22Rv1 (cell line): ENCODE measurements around the gene MX2.

Experiments
- H3K27ac ChIP-seq: fragments of 450-650 bp; 2 replicates; pipeline ENCODE4 v1.5.1; 2017
- ZFX ChIP-seq: fragments of 450-650 bp; IDR thresholded peaks from 2 replicates; pipeline ENCODE4 v1.6.1; 2017; ENCODE audit warnings: antibody characterized with exemption, borderline replicate concordance
- TF ChIP-seq, protein P1 (sequence below): fragments of 450-650 bp; IDR thresholded peaks from 2 replicates; pipeline ENCODE4 v1.5.1; 2017; ENCODE audit warnings: mild to moderate bottlenecking

Gene MX2

DNA sequence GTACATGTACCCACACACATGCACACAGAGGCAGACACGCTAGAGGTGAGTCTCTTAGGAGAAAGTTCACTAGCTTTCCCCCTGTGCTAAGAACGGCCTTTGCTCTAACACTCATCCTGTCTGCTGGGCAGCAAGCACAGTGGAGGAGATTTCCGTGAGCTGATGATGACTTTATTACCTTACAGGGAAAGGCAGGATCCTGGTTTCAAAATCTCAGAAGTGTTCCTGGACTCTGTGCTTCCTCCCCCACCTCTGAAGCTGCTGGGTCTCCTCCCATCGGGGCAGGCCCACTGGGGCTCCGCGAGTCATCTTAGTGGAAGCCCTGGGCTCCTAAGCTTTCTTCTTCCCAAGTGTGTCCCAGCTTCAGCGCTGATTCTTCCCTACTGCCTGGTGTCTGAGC, 42.6 kb upstream of the MX2 start:
- TF ChIP-seq ZFX = no peak
- TF ChIP-seq, protein P1, sequence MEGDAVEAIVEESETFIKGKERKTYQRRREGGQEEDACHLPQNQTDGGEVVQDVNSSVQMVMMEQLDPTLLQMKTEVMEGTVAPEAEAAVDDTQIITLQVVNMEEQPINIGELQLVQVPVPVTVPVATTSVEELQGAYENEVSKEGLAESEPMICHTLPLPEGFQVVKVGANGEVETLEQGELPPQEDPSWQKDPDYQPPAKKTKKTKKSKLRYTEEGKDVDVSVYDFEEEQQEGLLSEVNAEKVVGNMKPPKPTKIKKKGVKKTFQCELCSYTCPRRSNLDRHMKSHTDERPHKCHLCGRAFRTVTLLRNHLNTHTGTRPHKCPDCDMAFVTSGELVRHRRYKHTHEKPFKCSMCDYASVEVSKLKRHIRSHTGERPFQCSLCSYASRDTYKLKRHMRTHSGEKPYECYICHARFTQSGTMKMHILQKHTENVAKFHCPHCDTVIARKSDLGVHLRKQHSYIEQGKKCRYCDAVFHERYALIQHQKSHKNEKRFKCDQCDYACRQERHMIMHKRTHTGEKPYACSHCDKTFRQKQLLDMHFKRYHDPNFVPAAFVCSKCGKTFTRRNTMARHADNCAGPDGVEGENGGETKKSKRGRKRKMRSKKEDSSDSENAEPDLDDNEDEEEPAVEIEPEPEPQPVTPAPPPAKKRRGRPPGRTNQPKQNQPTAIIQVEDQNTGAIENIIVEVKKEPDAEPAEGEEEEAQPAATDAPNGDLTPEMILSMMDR = no peak
- no peak overlapping the region for H3K27ac ChIP-seq

DNA sequence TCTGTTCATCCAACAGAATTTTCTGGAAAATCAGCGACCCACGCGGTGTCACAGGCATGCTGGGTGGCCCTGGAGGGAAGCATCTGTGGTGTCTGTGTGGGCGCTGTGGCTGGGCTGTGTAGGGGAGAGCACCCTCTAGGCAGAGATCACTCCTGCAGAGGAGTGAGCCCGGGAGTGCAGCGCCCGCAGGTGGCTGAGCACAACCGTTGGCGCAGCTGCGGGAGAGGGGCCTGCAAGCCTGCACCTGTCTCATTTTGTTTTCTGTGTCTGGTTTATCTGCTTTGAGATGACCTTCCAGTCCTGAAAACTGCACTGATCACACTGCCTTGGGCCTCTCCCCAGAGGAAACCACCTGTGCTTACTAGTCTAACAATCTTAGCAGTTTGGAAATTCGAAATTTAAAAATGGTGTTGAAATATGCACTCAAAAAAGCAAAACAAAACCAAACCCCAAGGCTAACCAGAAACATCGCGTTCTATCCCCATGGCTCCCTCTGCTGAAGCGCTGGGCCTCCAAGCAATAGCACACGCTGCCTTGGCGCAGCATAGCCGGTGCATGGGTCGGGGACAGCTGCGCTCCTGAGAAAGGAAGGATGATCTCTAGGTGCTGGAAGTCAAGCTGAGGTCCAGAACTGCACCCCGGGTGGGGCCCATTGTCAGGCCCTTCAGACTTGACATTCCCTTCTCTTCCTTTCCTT, 40.5 kb upstream of the MX2 start:
- H3K27ac ChIP-seq = no peak overlapping the region
- TF ChIP-seq, protein P1 = no peak
- TF ChIP-seq ZFX = no peak

DNA sequence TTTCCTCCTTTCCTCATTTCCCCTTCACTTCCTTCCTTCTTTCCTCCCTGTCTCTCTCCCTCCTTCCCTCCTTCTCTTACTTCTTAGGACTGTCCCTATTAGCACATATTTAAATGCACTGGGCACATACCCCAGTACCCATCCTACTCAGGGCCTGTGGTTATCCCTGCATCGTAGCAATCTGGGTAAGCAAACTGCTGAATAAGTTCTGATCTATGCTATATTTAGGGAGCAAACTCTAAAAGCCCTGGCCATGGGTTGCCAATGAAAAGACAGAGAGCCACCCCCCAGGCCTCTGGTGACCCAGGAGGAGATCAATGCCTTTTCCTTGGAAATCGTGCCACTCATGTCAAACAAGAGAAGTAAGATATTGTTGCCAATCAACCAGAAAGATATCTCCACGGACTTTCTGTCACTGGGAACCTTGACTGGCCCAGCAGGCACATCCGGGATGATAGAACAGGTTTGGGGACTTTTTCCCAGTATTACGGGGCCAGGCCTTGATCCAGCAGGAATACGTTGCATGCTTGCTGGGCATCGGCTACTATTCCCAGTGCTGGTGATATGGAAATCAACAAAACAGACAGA, 39.8 kb upstream of the MX2 start:
- no peak for TF ChIP-seq ZFX
- TF ChIP-seq, protein P1 = no peak
- H3K27ac ChIP-seq = no peak overlapping the region

DNA sequence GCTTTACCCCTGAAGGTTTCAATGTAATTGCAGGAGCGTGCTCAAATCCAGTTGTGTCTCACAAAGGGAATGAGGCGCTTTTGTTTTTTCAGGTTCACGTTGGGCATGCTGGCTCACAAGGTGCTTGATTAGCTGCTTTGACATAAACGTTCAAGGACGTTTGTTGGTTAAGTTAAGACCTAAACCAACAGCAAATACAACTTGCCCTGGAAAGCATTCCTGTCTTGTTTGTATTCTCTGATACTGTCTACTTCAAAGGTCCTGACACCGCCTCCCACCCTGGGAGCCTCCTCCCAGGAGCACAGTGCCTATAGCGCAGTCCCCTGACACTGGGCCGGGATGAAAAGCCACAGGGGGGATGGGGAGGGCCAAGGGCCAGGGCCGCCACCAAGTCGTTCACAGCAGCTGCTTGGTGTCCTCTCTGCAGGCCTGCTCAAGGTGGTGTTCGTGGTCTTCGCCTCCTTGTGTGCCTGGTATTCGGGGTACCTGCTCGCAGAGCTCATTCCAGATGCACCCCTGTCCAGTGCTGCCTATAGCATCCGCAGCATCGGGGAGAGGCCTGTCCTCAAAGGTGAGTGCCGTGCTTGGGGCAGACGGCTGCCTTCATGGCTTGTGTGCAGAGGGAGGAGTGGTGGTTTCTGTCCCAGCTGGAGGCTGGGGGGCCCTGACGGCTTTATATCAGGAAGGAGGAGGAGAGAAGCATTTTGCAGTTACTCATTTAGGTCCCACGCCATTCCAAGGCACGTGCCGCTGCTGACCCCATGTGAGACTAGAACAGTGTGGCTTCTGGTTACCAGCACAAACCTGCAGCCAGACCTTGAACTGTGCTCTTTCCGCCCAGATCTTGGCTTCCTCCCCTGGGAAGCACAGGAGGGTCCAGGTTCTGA, 39.1 kb upstream of the MX2 start:
- TF ChIP-seq ZFX = no peak
- TF ChIP-seq, protein P1 = no peak

DNA sequence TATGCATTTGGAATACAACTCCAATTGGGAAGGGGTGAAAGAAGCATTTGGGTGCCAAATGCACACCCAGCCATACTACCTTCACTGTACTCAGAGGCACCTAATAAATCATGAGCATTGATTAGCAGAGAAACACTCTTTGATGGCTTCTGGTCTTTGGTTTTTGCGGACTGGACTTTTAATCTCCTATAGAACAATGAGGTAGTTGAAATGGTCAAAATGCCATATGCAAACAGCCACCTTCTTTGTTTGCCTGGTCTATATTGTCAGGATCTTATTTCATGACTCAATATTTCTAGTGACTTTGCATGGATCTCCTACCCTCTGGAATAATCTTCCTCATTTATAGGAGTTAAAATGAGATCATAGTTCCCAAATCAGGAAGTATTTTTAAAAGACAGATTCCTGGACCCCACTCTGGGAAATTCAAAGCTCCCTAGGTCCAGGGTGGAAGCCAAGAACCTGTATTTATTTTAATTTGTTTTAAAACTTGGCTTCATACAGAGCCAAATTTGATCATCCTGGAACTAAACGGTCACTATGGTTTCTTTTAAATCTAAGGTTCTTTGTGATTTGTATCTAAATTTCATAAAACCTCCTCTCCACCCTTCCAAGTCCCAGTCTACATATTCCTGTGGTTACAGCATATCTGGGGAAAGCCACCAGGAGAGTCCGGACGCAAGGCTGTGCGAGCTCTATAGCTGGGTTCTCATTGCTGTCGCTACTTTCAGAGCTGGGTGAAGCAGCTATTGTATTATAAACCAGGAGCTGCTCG, 36.5 kb upstream of the MX2 start:
- no peak overlapping the region for H3K27ac ChIP-seq

More for the DNA sequence above, 39.1 kb upstream of the MX2 start:
- H3K27ac ChIP-seq = no peak overlapping the region

DNA sequence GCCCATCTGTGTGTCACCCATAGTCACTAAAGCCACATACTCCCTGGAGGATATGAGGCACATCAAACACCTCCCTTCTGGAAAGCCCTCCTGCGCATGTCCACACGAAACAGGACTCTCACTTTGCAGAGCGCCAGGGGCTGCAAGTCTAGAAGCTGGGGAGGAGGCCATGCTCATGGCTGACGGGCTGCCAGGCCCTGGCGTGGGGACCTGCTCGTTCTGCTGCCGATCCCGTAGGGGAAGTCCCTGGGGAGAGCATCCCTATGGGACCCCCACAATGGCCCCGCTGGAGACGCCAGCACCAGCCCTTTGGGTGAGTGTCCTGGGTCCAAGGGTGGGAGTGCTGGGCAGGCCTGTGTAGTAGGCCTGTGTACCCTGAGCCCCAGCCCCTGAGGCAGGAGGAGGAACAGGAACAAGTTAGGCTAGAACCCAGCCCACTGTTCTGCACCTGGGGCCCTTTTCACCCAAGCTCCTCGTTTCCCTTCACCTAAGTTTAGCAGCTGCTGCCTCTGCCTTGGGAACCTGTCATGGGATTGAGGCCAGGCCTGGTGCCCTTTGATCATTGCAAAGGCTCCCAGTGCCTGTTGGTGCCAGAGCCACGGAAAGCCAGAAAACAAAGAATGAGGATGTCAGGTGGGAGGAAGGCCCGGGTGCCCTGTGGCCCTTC, 35.3 kb upstream of the MX2 start:
- TF ChIP-seq, protein P1 = no peak
- no peak for TF ChIP-seq ZFX
- no peak overlapping the region for H3K27ac ChIP-seq

More for the DNA sequence above, 36.5 kb upstream of the MX2 start:
- TF ChIP-seq, protein P1 = no peak
- TF ChIP-seq ZFX = no peak
